PFSK-1 (cell line): ENCODE measurements around the gene CEP57L1.

Source experiments
- FOXP2 ChIP-seq: optimal IDR thresholded peaks from 2 replicates; pipeline ENCODE3; 2011; ENCODE audit warnings: borderline replicate concordance, control low read depth, inconsistent platforms; ENCODE audit not compliant: insufficient read depth; ENCODE audit errors: extremely low read length, extremely low read depth
- POLR2AphosphoS5 ChIP-seq: IDR thresholded peaks from 2 replicates; pipeline ENCODE4 v1.6.1; 2012; ENCODE audit warnings: low read depth, mild to moderate bottlenecking, control low read depth, low read length, moderate library complexity
- REST ChIP-seq, 2 experiments: IDR thresholded peaks; 2 replicates each; pipeline versions ENCODE4 v1.6.1 to v1.8.0; 2011 to 2012; ENCODE audit warnings: low read depth in 2 of 2, low read length in 2 of 2, control low read depth in 1 of 2, inconsistent platforms in 1 of 2, mild to moderate bottlenecking in 1 of 2, moderate library complexity in 1 of 2; ENCODE audit not compliant: insufficient read depth in 1 of 2
- SIN3A ChIP-seq: IDR thresholded peaks from 2 replicates; pipeline ENCODE4 v1.6.1; 2012; ENCODE audit warnings: mild to moderate bottlenecking, low read length, moderate library complexity, borderline replicate concordance; ENCODE audit not compliant: insufficient read depth
- TAF1 ChIP-seq: IDR thresholded peaks from 2 replicates; pipeline ENCODE4 v1.6.1; 2012; ENCODE audit warnings: low read length, control low read depth, borderline replicate concordance; ENCODE audit not compliant: insufficient read depth

The CEP57L1 gene

GRCh38 chr6:109059571-109060021 is 35.7 kb upstream of the CEP57L1 start:
- TF ChIP-seq TAF1 (no peak), REST (IDR thresholded peaks at IDR 0.05; ENCODE audit: insufficient read depth in 1 of 2, low read depth in 2 of 2, low read length in 2 of 2) (no peak), SIN3A (no peak), FOXP2 (no peak), POLR2AphosphoS5 (no peak)

GRCh38 chr6:109060571-109060970 is 34.7 kb upstream of the CEP57L1 start:
- TF ChIP-seq FOXP2, result no peak

GRCh38 chr6:109062216-109062615 is 33.1 kb upstream of the CEP57L1 start:
- TF ChIP-seq POLR2AphosphoS5 (no peak), TAF1 (no peak), SIN3A (no peak), FOXP2 (no peak), REST (IDR thresholded peaks at IDR 0.05; ENCODE audit: insufficient read depth in 1 of 2, low read depth in 2 of 2, low read length in 2 of 2) (no peak)

GRCh38 chr6:109062767-109063352 is 32.4 kb upstream of the CEP57L1 start:
- TF ChIP-seq SIN3A, result no peak
- no peak for TF ChIP-seq POLR2AphosphoS5
- no peak for TF ChIP-seq TAF1
- no peak for TF ChIP-seq FOXP2
- TF ChIP-seq REST (IDR thresholded peaks at IDR 0.05; ENCODE audit: insufficient read depth in 1 of 2, low read depth in 2 of 2, low read length in 2 of 2), result no peak

- TF ChIP-seq TAF1 (no peak), FOXP2 (no peak), SIN3A (no peak)
These were observed 25.6 kb upstream of the CEP57L1 start for GRCh38 chr6:109069746-109070145.

GRCh38 chr6:109071125-109071917 is 24.0 kb upstream of the CEP57L1 start:
- TF ChIP-seq TAF1, result no peak
- TF ChIP-seq REST (IDR thresholded peaks at IDR 0.05; ENCODE audit: insufficient read depth in 1 of 2, low read depth in 2 of 2, low read length in 2 of 2), result no peak
- no peak for TF ChIP-seq SIN3A
- no peak for TF ChIP-seq POLR2AphosphoS5
- no peak for TF ChIP-seq FOXP2
